Cardiac ventricle fibroblast (primary cell): ENCODE data around the gene TMEM8B. TPM values are rescaled to one million over a fixed set of nuclear protein-coding genes. Genes with fewer than 3 reads are reported as not detected.

Experiments
- total RNA-seq: library from RNA; depleted of rRNA; stranded (reverse); fragments of >200 nt; gene quantifications from 2 replicates; pipeline ENCODE4 v1.2.3, GENCODE V29; 2015

The TMEM8B gene, protein sequence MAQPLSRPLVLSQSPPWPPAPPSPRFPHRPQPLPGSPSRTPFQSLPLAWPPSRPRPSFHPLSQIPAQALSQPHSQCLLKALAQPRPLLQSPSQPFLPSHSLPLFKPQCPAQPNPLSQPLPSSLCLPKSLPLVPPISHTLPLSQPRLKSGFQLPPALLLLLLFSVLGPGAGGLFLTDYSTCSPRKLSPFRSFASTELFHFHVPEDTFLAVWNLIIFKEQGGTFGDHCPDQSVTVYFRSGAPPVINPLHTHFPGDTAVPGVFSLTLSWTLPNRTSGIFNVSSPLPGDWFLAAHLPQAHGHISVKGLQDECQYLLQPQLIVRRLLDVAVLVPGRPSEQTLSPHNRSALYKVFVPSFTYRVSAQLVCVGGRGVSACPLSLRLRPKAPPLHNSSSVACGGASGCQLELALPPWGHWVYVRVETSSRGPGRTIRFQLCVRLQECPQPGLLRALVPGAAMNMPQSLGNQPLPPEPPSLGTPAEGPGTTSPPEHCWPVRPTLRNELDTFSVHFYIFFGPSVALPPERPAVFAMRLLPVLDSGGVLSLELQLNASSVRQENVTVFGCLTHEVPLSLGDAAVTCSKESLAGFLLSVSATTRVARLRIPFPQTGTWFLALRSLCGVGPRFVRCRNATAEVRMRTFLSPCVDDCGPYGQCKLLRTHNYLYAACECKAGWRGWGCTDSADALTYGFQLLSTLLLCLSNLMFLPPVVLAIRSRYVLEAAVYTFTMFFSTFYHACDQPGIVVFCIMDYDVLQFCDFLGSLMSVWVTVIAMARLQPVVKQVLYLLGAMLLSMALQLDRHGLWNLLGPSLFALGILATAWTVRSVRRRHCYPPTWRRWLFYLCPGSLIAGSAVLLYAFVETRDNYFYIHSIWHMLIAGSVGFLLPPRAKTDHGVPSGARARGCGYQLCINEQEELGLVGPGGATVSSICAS
- total RNA-seq, result 3.6 and 3.7 TPM in 2 replicates

DNA sequence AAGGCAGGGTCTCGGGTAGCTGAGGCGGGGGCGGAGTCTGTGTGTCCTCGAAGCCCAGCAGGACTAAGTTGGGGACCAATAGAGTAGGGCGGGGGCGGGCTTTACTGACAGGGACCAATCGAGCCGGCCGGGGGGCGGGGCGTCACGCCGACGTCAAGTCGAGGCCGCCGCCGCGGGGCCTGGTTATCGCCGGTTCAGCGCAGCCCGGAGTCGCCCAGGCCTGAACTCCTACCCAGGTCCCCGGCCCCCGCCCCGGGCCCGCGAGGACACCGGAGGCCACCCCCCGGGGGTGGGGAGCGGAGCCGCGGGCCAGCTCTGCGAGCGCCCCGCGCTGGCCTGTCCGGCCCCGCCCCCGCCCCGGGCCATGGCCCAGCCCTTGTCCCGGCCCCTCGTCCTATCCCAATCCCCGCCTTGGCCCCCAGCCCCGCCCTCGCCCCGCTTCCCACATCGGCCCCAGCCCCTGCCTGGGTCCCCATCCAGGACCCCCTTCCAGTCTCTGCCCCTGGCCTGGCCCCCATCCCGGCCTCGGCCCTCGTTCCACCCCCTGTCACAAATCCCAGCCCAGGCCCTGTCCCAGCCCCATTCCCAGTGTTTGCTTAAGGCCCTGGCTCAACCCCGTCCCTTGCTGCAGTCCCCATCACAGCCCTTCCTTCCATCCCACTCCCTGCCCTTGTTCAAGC, at the start of gene TMEM8B:
Gene TMEM8B, plus strand, starts transcription at position 145 of the 680 bp plus-strand sequence. Its CDS starts 220 bp downstream, at position 365.

DNA sequence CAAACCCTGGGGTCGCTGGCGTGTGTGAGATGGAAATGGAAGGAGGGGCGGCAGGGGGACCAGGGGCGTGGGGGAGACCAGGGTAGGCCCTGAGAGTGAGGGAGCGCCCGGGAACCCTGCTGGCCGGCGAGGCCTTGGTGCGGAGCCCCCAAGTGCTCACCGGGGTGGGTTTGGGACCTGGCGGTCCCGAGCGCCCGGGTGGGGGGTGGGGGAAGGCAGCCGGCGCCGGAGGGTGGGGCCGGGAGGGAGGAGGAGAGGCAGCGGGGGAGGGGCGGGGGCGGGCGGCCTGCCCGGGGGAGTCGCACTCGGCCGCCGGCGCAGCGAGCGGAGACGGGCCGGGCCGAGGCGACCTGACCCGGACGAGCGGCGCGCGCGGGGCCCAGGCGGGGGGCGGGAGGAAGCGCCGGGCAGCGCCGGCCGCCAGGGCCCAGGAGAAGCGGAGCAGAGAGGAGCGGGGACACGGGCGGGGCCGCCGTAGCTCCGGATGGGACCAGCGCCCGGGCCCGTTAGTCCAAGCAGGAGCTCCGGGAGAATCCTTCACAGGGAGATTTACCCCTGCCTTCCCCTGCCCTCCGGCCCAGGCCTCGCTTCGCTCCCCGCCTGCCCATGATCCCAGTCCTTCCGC, 37.6 kb upstream of the TMEM8B start, which contains the start of gene NPR2:
Gene NPR2, plus strand, starts transcription at position 295 of the 625 bp plus-strand sequence. CDS start 818 bp downstream, outside the sequence.

DNA sequence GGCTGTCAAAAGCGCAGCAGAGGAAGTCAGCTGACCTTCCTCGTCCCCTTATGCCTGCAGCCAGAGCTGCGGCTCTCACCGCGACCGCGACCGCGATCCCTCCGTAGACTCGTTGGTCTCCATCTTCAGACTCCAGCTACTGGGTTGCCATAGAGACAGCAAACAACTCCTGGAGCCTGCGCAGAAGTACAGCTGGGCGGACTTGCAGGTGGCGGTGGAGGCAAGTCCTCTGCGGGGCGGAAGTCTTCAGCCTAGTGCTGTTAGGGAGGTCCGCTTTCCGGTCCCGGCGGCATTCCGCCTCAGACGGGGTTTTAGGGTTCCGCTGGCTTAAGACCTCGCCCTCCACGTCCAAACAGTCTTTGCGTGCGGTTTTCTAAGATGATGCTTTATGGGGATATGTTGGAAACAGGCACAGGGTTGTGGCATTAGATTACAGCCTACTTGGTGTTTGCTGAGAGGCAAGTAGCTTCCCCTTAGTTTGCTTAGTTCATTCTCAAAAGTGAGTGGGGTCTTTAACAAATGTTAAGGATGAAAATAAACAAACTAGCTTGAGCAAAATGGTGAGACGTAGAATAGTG, 16.9 kb upstream of the TMEM8B start, which contains the start of gene SPAG8:
Gene SPAG8, minus strand, starts transcription at position 238 of the 578 bp plus-strand sequence. Its CDS starts 115 bp downstream, at position 123.

DNA sequence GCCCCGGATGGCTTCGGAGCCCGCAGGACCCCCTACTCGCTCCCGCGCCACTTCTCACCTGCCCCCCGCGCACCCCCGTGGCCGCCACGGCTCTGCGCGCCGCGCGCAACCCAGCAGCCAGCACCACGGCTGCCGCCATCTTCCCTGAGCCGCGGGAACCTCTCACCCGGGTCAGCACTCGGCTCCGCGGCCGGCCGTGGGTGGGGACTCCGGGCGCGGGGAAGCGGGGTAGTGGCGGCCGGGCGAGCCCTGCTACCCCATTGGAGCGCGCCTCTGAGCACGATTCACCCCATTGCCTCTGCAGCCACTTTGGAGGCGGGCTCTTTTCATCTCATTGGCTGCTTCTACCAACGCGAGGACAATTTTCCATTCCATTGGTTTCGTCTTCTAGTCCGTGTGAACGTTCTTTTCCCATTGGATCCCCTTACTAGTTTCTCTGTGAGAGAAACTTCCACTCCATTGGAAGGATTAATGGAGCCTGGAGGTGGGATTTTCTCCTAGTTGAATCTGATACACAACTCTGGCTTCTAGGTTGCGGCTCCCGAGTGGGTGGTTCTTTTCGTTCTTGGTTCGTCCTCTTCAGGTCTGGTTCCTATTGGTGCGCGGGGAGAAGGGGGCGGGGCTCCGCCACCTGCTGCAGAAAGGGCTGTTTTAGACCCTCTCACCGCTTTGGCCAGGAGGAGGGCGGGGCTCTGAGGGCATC, 14.0 kb upstream of the TMEM8B start, which contains the start of gene HINT2:
Gene HINT2, minus strand, starts transcription at position 202 of the 703 bp plus-strand sequence. Its CDS starts 63 bp downstream, at position 139.

DNA sequence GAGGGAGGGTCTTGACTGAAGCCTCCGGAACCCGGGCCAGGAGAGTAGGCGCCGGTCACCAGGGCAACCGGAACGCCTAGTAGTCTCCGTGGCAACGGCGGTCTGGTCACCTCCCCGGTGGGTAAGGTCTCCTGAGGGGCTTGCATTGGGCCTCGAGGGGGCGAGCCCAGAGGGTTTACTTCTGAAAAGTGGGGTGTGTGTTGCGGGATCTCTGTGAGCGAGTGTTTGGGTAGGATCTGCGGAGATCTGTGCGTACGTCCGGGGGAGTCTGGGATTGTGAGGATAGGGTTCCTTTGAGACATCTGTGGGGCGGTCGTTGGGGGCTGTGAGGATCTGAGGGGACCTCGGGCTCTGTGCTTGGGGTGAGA, 328 bp upstream of the TMEM8B start, which contains the start of gene FAM221B:
Gene FAM221B, minus strand, starts transcription at position 17 of the 368 bp plus-strand sequence. CDS start 2,571 bp downstream, outside the sequence.

DNA sequence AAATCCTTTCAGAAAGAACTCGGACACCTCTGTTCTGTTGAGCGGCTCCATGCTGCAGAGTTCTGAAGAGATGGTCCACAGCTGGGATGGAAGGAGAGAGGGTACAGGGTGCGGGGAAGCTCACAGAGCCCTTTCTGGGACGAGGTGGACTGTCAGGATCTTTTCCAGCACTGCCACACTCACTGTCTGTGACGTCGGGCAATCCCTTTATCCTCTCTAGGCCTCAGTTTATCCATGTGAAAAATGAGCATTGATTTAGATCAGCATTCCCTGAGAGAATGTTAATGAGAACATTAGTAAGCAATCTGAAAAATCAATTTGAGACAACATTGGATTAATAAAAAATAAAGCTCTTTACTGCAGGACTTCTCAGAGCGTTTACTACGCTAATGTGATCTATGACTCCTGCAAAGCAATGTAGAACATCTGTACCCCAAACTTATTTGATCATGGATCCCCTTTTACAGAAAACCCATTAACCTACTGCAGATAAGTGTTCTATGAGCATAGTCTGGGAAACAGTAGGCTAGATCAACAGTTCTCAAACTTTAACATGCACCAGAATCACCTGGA, 41.4 kb downstream of the TMEM8B start, which contains the start of gene OR13J1:
Gene OR13J1, minus strand, starts transcription at position 51 of the 573 bp plus-strand sequence. Its CDS starts 0 bp downstream, at position 51.

DNA sequence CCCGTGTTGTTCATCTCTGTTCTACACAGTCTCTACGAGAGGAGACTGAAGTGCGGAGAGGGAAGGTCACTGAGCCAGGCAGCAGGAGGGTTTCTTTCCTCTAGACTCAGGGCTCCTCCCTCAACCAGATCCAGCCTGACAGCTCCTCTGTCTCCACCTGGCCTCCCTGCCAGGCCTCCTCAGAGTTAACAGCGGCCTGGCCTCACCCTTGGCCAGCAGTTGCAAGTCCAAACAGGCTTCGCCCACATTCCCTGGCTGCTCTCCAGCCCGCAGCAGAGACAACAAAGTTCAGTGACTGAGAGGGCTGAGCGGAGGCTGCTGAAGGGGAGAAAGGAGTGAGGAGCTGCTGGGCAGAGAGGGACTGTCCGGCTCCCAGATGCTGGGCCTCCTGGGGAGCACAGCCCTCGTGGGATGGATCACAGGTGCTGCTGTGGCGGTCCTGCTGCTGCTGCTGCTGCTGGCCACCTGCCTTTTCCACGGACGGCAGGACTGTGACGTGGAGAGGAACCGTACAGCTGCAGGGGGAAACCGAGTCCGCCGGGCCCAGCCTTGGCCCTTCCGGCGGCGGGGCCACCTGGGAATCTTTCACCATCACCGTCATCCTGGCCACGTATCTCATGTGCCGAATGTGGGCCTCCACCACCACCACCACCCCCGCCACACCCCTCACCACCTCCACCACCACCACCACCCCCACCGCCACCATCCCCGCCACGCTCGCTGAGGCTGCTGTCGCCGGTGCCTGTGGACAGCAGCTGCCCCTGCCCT, 77.1 kb downstream of the TMEM8B start, which contains the start of gene HRCT1:
Gene HRCT1, plus strand, starts transcription at position 291 of the 768 bp plus-strand sequence. Its CDS starts 86 bp downstream, at position 377.

DNA sequence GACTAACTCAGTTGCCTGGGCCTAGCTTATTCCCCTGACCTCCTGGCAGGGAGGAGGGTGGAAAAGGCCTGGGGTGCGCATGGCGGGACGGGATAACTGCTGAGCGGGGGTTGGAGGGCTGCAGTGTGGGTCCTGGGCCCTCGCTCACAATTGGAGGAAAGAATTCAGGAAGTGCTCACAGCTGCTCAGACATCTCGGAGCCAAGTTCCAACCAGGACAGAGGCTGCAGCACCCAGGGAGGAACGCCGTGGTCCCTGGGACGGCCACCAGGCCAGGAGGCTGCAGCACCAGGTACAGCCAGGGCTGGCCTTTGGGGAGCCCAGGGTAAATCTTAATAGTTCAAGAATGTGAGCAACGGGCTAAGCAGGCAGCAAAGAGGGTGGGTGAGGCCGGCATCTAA, 80.2 kb downstream of the TMEM8B start, which contains the start of gene SPAAR:
Gene SPAAR, plus strand, starts transcription at position 217 of the 400 bp plus-strand sequence. CDS start 974 bp downstream, outside the sequence.

Other genes with a start within 250 kb of the TMEM8B start
- 17.8 and 21.0 TPM in 2 replicates for gene TESK1, start 224.0 kb upstream of the TMEM8B start, total RNA-seq
- 2.1 and 3.3 TPM in 2 replicates for gene CD72, start 210.8 kb upstream of the TMEM8B start, total RNA-seq
- not detected in 2 replicates for gene SIT1, start 178.3 kb upstream of the TMEM8B start, total RNA-seq
- gene RMRP, start 171.2 kb upstream of the TMEM8B start, total RNA-seq, result 5,423 and 6,533 TPM in 2 replicates
- 17.2 and 26.8 TPM in 2 replicates for gene CCDC107, start 170.9 kb upstream of the TMEM8B start, total RNA-seq
- 0.19 and 0.34 TPM in 2 replicates for gene ARHGEF39, start 164.0 kb upstream of the TMEM8B start, total RNA-seq
- gene CA9, start 155.3 kb upstream of the TMEM8B start, total RNA-seq, result 3.5 and 3.9 TPM in 2 replicates
- gene TPM2, start 139.3 kb upstream of the TMEM8B start, total RNA-seq, result 721 and 812 TPM in 2 replicates
- gene TLN1, start 97.0 kb upstream of the TMEM8B start, total RNA-seq, result 242 and 279 TPM in 2 replicates
- 51.6 and 54.9 TPM in 2 replicates for gene CREB3, start 96.6 kb upstream of the TMEM8B start, total RNA-seq
- gene GBA2, start 80.0 kb upstream of the TMEM8B start, total RNA-seq, result 13.3 and 17.5 TPM in 2 replicates
- 13.4 and 16.3 TPM in 2 replicates for gene RGP1, start 79.9 kb upstream of the TMEM8B start, total RNA-seq
- gene MSMP, start 75.0 kb upstream of the TMEM8B start, total RNA-seq, result not detected in 2 replicates
- 31.5 and 39.7 TPM in 2 replicates for gene NPR2, start 37.6 kb upstream of the TMEM8B start, total RNA-seq
- gene SPAG8, start 17.0 kb upstream of the TMEM8B start, total RNA-seq, result 1.4 TPM in 1 of 2 replicates, not detected in the other
- gene HINT2, start 14.2 kb upstream of the TMEM8B start, total RNA-seq, result 13.8 and 25.5 TPM in 2 replicates
- not detected in 2 replicates for gene FAM221B, start 496 bp upstream of the TMEM8B start, total RNA-seq
- gene OR13J1, start 41.2 kb downstream of the TMEM8B start, total RNA-seq, result not detected in 2 replicates
- gene HRCT1, start 77.0 kb downstream of the TMEM8B start, total RNA-seq, result 2.4 and 2.6 TPM in 2 replicates
- gene SPAAR, start 80.3 kb downstream of the TMEM8B start, total RNA-seq, result 1.2 and 2.5 TPM in 2 replicates
- not detected in 2 replicates for gene OR2S2, start 128.9 kb downstream of the TMEM8B start, total RNA-seq
- 24.3 and 29.1 TPM in 2 replicates for gene RECK, start 207.7 kb downstream of the TMEM8B start, total RNA-seq